ENCODE data around the gene B4GALT2. TPM values are rescaled to one million over a fixed set of nuclear protein-coding genes. Genes with fewer than 3 reads are reported as not detected.

Gene B4GALT2
- total and polyA plus RNA-seq, 2 of the 4 experiments (the other 2 are of a cell fraction) = 52.3 to 60.8 TPM

GRCh38 chr1:43992232-43992995, 13.4 kb downstream of the B4GALT2 start:
- POLR2A ChIA-PET (ENCODE audit: unreplicated experiment) = interaction anchor here (0.6 kb wide), 1 partner anchor 249 kb away, joined by 13 read pairs; no protein-coding TSS in a partner anchor
- BruUV-seq (replicated peaks) = no TSS peak
- no peak overlapping the region for H3K27ac ChIP-seq (ENCODE audit: insufficient read depth, low read length)
- H3K4me1 ChIP-seq (ENCODE audit: control insufficient read depth, insufficient read depth, low read length) = peaks cover 7% of the 10 kb centered on the region
- H3K56ac ChIP-seq (ENCODE audit: extremely low read depth, insufficient read depth, low read length) = no peak overlapping the region
- H2BK20ac ChIP-seq (ENCODE audit: low read depth, low read length) = no peak overlapping the region
- CTCF ChIA-PET = interaction anchor here (0.7 to 1.3 kb wide), 2 partner anchors 13 to 55 kb away, joined by 3 to 4 read pairs; no protein-coding TSS in a partner anchor
- H3K14ac ChIP-seq (replicated peaks; ENCODE audit: low read depth, low read length) = no peak overlapping the region
- peak overlapping the region; percentile 83 for H2AK9ac ChIP-seq (replicated peaks; ENCODE audit: low read depth, low read length, poor library complexity)
- H3K79me1 ChIP-seq (ENCODE audit: low read depth in 1 of 2, low read length in 2 of 2) = no peaks in the 10 kb centered on the region
- peaks cover 5% of the 10 kb centered on the region for H3K9me1 ChIP-seq (ENCODE audit: insufficient read depth, low read length)
- no peaks in the 10 kb centered on the region for H3K27me3 ChIP-seq (ENCODE audit: control insufficient read depth, insufficient read depth, low read length)
- 62% methylated on average over 5 of the region's 11 CpGs; no CpG with 5 or more reads in 1 of the 2 experiments for WGBS, 2 experiments (ENCODE audit: extremely low coverage in 2 of 2, insufficient read length in 1 of 2)
- intact Hi-C loops (cut with micrococcal nuclease) = no loop called here
- H3K18ac ChIP-seq (ENCODE audit: low read depth, low read length) = no peak overlapping the region
- H3K9me3 ChIP-seq (ENCODE audit: control insufficient read depth, insufficient read depth, low read length) = no peaks in the 10 kb centered on the region
- no peak overlapping the region for H2BK15ac ChIP-seq (ENCODE audit: low read depth, low read length)
- no peak overlapping the region for H4K91ac ChIP-seq (ENCODE audit: insufficient read depth, low read depth, low read length)
- H2AFZ ChIP-seq (replicated peaks; ENCODE audit: low read length, poor library complexity) = peak overlapping the region; percentile 97
- TF ChIP-seq SMC3 (IDR thresholded peaks at IDR 0.05; ENCODE audit: low read depth, low read length) = no peak
- no peak for TF ChIP-seq NFE2L2 (IDR thresholded peaks at IDR 0.05; ENCODE audit: low read depth, low read length)
- TF ChIP-seq BHLHE40 (IDR thresholded peaks at IDR 0.05; ENCODE audit: low read depth, low read length) = no peak
- TF ChIP-seq CHD1 (IDR thresholded peaks at IDR 0.05; ENCODE audit: low read depth, low read length) = no peak
- no peak for TF ChIP-seq RAD21 (IDR thresholded peaks at IDR 0.05; ENCODE audit: low read length)
- no peak for TF ChIP-seq CTCF (conservative IDR thresholded peaks at IDR 0.05; ENCODE audit: low read depth, low read length)
- TF ChIP-seq MAFK (IDR thresholded peaks at IDR 0.05; ENCODE audit: low read depth, low read length) = no peak
- TF ChIP-seq FOS (IDR thresholded peaks at IDR 0.05; ENCODE audit: low read depth, low read length) = no peak
- H4K8ac ChIP-seq (ENCODE audit: low read depth in 2 of 2, low read length in 2 of 2) = peak overlapping the region; percentile 85 to 90; a peak in 2 of 4 replicates
- H3K23ac ChIP-seq (ENCODE audit: low read depth, low read length) = 0 out of 2 replicates have a peak overlapping the region, but pooled peaks have one; percentile 7
- H3K4me2 ChIP-seq (ENCODE audit: low read depth, low read length) = peak overlapping the region; percentile 81
- H4K20me1 ChIP-seq (ENCODE audit: insufficient read depth, low read length) = peaks cover 2% of the 10 kb centered on the region; the same call in 1 of the 2 replicates
- no peak overlapping the region for H2BK120ac ChIP-seq (ENCODE audit: low read depth, low read length)
- no peaks in the 10 kb centered on the region; the same call in 1 of the 2 replicates for H3K36me3 ChIP-seq (ENCODE audit: control insufficient read depth, insufficient read depth, low read length)
- H2AK5ac ChIP-seq (ENCODE audit: low read depth, low read length) = no peak overlapping the region; the same call in 1 of the 2 replicates
- H3K4ac ChIP-seq (ENCODE audit: low read depth, low read length) = no peak overlapping the region
- dilution Hi-C loops (cut with HindIII; ENCODE audit: low sequenced_read_pairs, unreplicated experiment) = no loop called here
- H3K4me3 ChIP-seq (ENCODE audit: insufficient read depth, low read depth, low read length) = peak overlapping the region; percentile 75
- H2BK5ac ChIP-seq (ENCODE audit: low read depth, low read length, poor library complexity, severe bottlenecking) = no peak overlapping the region
- no peak overlapping the region; the same call in 1 of the 2 replicates for H4K5ac ChIP-seq (ENCODE audit: low read depth, low read length)
- in situ Hi-C loops (cut with MboI; ENCODE audit: low sequenced_read_pairs) = no loop called here
- DNase-seq (no peak), ATAC-seq (ENCODE audit: low read depth) (no peak)
- peak overlapping the region; percentile 44; the same call in 1 of the 2 replicates for H3K9ac ChIP-seq (ENCODE audit: low read depth, low read length)

Measured in IMR-90 (cell line).